HG03439 (cell line): ENCODE data around the gene THSD8.
A peak's percentile ranks its signal among the peaks of the same experiment; 100 is the strongest.
"Not testable (repeated sequence)": the region's sequence is repeated elsewhere in the genome, so short reads cannot be mapped to it uniquely, and the experiment has no call there.

ENCODE experiments used
- ATAC-seq: cut with Tn5 transposase; IDR thresholded peaks from one replicate; pipeline ENCODE4 v1.9.1; 2021; ENCODE audit warnings: mild to moderate bottlenecking, moderate library complexity; ENCODE audit not compliant: unreplicated experiment

The THSD8 gene

GRCh38 chr19:12792051-12792852, 9.6 kb upstream of the THSD8 start:
- ATAC-seq = no peak

DNA sequence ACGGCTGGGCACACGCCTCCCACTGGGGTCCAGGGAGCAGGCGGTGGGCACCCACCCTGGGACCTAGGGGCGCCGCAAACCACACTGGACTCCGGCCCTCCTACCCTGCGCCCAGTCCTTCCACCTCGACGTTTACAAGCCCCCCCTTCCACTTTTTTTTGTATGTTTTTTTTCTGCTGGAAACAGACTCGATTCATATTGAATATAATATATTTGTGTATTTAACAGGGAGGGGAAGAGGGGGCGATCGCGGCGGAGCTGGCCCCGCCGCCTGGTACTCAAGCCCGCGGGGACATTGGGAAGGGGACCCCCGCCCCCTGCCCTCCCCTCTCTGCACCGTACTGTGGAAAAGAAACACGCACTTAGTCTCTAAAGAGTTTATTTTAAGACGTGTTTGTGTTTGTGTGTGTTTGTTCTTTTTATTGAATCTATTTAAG, 9.0 kb upstream of the THSD8 start:
- ATAC-seq = no peak

- peak; percentile 25 for ATAC-seq
These were observed 8.3 kb upstream of the THSD8 start for GRCh38 chr19:12793290-12794195.

DNA sequence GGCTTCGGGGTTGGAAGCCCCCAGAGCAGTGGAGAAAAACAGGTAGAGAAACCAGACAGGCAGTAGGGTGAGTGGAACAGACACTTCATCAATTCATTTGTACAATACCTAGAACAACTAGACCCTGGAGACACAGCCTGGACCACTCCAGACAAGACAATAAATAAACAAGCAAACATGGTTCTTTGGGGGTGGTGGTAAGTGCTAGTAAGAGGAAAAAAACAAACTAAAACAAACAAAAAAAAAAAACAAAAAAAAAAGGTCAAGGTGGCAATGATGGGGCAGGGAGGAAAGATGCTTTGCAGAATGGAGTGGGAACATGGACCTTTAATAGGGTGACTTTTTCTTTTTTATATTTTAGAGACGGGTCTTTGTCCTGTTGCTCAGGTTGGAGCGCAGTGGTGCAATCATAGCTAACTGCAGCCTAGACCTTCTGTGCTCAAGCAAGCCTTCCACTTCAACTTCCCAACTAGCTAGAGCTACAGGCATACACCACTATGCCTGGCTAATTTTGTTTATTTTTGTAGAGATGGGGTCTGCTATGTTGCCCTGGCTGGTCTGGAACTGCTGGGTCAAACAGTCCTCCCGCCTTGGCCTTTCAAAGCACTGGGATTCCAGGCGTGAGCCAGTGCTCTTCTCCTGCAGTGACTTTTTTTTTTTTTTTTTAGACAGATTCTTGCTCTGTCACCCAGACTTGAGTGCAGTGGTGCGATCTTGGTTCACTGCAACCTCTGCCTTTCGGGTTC, 7.5 kb upstream of the THSD8 start:
- no peak for ATAC-seq

GRCh38 chr19:12794971-12795381, 6.9 kb upstream of the THSD8 start:
- no peak for ATAC-seq

GRCh38 chr19:12796146-12797071, 5.5 kb upstream of the THSD8 start:
- no peak for ATAC-seq

- ATAC-seq = no peak
These were observed 4.7 kb upstream of the THSD8 start for GRCh38 chr19:12797141-12797587.

- not testable (repeated sequence) for ATAC-seq
These were observed 4.3 kb upstream of the THSD8 start for GRCh38 chr19:12797607-12798006.

- ATAC-seq = no peak
These were observed 2.0 kb upstream of the THSD8 start for GRCh38 chr19:12799742-12800465.

DNA sequence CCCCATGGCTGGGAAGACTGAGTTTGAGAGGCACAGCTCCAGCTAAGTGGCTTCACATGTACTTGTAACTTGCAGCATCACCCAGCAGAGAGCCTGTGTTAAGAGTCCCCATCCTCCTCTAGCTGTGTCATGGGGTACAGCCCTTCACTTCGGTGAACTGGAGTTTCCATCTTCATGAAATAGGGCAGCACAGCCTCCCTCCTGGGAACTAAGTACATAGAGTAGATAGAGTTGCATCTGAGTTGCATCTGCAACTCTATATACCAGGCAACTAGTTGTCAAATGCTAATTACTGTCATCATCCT, 1.5 kb upstream of the THSD8 start:
- ATAC-seq = no peak

DNA sequence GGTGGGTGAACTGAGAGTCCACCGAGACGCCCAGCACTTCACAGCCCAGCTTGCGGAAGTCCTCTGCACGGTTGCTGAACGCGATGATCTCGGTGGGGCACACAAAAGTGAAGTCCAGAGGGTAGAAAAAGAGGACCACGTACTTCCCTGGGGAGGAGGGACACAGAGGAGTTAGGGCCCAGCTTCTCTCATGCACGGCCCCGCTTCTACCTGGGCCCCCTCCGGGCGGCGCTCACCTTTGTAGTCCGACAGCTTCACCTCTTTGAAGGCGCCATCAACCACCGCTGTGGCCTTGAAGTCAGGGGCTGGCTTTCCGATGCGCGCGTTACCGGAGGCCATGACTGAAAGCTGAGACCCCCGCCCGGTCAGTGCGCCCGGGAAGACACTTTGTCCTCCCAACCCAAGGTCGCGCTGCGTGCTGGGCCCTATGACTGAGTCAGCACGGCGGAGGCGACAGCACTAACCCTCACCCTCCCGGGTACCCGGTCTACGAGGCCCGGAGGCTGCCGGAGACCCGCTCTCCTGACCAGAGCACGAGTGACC, 875 bp upstream of the THSD8 start:
- no peak for ATAC-seq

GRCh38 chr19:12802267-12803106, 618 bp downstream of the THSD8 start:
- no peak for ATAC-seq

DNA sequence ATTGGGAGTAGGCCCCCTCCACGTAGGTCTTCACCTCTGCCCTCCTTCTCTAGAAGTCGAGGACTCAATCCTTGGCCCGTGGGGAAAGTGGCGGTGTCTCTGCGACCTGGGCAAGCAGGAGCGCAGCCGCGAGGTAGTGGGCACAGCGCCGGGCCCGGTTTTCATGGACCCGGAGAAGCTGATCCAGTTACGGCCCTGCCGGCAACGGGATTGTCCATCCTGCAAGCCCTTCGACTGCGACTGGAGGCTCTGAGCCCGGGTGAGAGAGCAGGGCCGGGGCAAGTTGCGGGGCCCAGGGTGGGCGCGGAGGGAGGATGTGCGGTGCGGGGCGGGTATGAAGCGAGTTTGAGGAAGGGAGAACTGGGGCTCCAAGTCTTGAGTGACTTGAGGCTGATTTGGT, 2.2 kb downstream of the THSD8 start:
- no peak for ATAC-seq

DNA sequence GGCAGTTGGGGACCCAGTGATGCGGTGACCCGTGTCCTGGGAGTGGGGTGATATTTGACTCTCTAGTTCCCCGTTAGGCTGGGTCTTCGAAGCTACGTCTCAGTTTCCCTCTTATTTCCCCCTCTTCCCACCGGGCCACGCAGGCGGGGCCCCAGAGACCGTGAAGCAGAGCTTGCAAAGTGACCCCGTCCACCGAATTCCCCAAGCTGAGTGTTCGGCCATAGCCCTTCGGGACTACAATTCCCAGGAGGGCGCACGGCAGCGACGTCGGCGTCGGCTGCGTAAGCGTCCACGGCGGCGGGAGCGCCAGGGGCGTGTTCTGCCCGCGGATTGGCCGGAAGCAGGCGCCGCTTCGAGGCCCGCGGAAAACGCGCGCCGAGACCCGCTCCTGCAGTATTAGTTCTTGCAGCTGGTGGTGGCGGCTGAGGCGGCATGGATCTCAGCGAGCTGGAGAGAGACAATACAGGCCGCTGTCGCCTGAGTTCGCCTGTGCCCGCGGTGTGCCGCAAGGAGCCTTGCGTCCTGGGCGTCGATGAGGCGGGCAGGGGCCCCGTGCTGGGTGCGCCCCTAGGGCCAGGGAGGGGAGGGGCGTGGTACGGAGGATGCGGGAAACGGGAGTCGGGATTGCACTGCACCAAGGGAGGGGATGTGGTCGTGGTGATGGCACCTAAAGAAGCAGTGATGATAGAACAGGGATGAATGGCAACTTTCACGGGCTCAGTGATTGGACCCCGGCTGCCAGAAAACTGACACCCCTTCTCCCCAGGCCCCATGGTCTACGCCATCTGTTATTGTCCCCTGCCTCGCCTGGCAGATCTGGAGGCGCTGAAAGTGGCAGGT, 4.6 kb downstream of the THSD8 start, which contains the start of gene RNASEH2A:
TSS of gene RNASEH2A (plus strand) at position 343 of the 840 bp plus-strand sequence. CDS start at position 433, 90 bp downstream.
- ATAC-seq = peak; percentile 64

DNA sequence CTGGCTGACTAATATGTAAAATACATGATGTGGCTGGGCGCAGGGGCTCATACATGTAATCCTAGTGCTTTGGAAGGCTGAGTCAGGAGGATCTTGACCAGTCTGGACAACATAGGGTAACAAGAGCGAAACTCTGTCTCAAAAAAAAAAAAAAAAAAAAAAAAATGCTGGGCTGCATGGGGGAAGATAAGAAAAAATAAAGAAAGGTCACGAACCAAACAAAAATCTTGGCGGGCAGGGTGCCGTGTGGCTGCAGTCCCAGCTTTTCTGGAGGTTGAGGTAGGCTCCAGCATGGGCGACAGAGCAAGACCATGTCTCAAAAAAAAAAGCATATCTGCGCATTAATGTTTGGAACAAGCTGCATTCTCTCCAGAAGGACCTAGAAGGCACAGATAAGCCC, 13.2 kb downstream of the THSD8 start:
- ATAC-seq = no peak

- ATAC-seq = not testable (repeated sequence)
These were observed 15.3 kb downstream of the THSD8 start for GRCh38 chr19:12817188-12817587.

DNA sequence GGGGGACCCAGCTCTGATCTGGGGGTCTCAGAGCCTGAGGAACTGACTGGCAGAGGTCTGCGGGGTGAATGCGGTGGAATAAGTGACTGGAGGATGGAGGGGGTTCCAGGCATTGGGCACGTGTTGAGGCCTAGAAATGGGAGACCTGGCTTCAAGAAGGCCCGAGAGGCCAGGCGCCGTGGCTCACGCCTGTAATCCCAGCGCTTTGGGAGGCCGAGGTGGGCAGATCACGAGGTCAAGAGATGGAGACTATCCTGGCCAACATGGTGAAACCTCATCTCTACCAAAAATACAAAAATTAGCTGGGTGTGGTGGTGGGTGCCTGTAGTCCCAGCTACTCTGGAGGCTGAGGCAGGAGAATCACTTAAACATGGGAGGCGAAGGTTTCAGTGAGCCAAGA, 15.9 kb downstream of the THSD8 start:
- ATAC-seq = not testable (repeated sequence)
